HCT116 (cell line): Measurements from ENCODE around the gene CD99L2. TPM values are rescaled to one million over a fixed set of nuclear protein-coding genes. Genes with fewer than 3 reads are reported as not detected.

ENCODE experiments used
- ATAC-seq: fragments of 200-7000 bp; cut with Tn5 transposase; 2 replicates; pipeline ENCODE4 v1.9.1; 2020; ENCODE audit warnings: mild to moderate bottlenecking, moderate library complexity
- BruUV-seq: library from RNA; stranded (reverse); fragments of 400-500 nt; replicated peaks from 2 replicates; lab custom pipeline; 2021; lab: Mats Ljungman, UMichigan
- CTCF ChIA-PET: fragments of 300-600 bp; sonication (Branson Sonifier 250); formaldehyde crosslinking; loops from one replicate; lab custom pipeline; 2021; ENCODE audit warnings: antibody characterized with exemption; lab: Charles Lee
- POLR2A ChIA-PET: fragments of 300-600, 350-600 bp; sonication (Branson Sonifier 250); formaldehyde crosslinking; loops from one replicate; lab custom pipeline; 2021; ENCODE audit warnings: antibody characterized with exemption; lab: Charles Lee
- RAD21 ChIA-PET, 2 experiments: fragments of 300-600 bp; sonication (Branson Sonifier 250); formaldehyde crosslinking; loops; one replicate each; lab custom pipeline; 2023; ENCODE audit warnings: low total read pairs in 2 of 2; ENCODE audit not compliant: uncharacterized antibody in 2 of 2, unreplicated experiment in 2 of 2, low non-redundant PET in 1 of 2; lab: Charles Lee
- DNase-seq: peaks from one replicate; pipeline ENCODE4 v3.0.0-alpha.2; 2010; ENCODE audit warnings: low read depth, low spot score
- H2AFZ ChIP-seq: fragments of 200-600 bp; shearing (Covaris generic), sonication (generic); 2 replicates; pipeline ENCODE4 v1.6.1; 2017; ENCODE audit warnings: low read depth, mixed run types, mixed read lengths, antibody characterized with exemption, low read length; ENCODE audit not compliant: poor library complexity, severe bottlenecking
- H3K27ac ChIP-seq: 2 replicates; pipeline ENCODE4 v1.5.1; 2012; ENCODE audit warnings: low read depth, low read length
- H3K27me3 ChIP-seq: fragments of 200-600 bp; sonication (generic); 2 replicates; pipeline ENCODE4 v1.6.1; 2016; ENCODE audit warnings: mixed run types, low read length, mixed read lengths; ENCODE audit not compliant: insufficient read depth
- H3K36me3 ChIP-seq, 2 experiments: fragments of 200-500 bp in 1 of 2; fragments of 200-600 bp in 1 of 2; sonication (Bioruptor generic) in 1 of 2; sonication (generic) in 1 of 2; 2 replicates each; pipeline versions ENCODE4 v1.5.1 to v1.6.1; 2014 to 2016; ENCODE audit warnings: low read length in 2 of 2, inconsistent platforms in 1 of 2, mixed read lengths in 1 of 2, mixed run types in 1 of 2; ENCODE audit not compliant: insufficient read depth in 2 of 2, control insufficient read depth in 1 of 2
- H3K4me1 ChIP-seq, 2 experiments: fragments of 200-600 bp in 1 of 2; sonication (generic) in 1 of 2; 2 replicates each; pipeline versions ENCODE4 v1.5.1 to v1.6.1; 2012 to 2017; ENCODE audit warnings: low read length in 2 of 2, inconsistent platforms in 1 of 2, mild to moderate bottlenecking in 1 of 2, mixed read lengths in 1 of 2, mixed run types in 1 of 2, moderate library complexity in 1 of 2; ENCODE audit not compliant: insufficient read depth in 2 of 2, control insufficient read depth in 1 of 2
- H3K4me2 ChIP-seq: fragments of 200-600 bp; sonication (generic); 2 replicates; pipeline ENCODE4 v1.6.1; 2017; ENCODE audit warnings: mixed run types, low read length, mixed read lengths
- H3K4me3 ChIP-seq, 2 experiments: fragments of 200-600 bp in 1 of 2; sonication (generic) in 1 of 2; replicated peaks in 1 of 2; 2 replicates each; pipeline ENCODE4 v1.5.1; 2011 to 2016; ENCODE audit warnings: low read length in 2 of 2, control low read depth in 1 of 2, low read depth in 1 of 2, mild to moderate bottlenecking in 1 of 2, mixed read lengths in 1 of 2, mixed run types in 1 of 2
- H3K79me2 ChIP-seq: fragments of 200-600 bp; sonication (generic); 2 replicates; pipeline ENCODE4 v1.6.1; 2017; ENCODE audit warnings: mild to moderate bottlenecking, mixed run types, low read length, moderate library complexity, mixed read lengths; ENCODE audit not compliant: insufficient read depth
- H3K9ac ChIP-seq: fragments of 200-600 bp; sonication (generic); 2 replicates; pipeline ENCODE4 v1.6.1; 2016; ENCODE audit warnings: low read length, mixed read lengths
- H3K9me2 ChIP-seq: fragments of 200-600 bp; sonication (generic), shearing (Covaris generic); 2 replicates; pipeline ENCODE4 v1.6.1; 2017; ENCODE audit warnings: mixed run types, mild to moderate bottlenecking, moderate library complexity; ENCODE audit not compliant: insufficient read depth
- H3K9me3 ChIP-seq, 2 experiments: fragments of 200-500 bp in 1 of 2; fragments of 200-600 bp in 1 of 2; sonication (Bioruptor generic) in 1 of 2; sonication (generic) in 1 of 2; 2 replicates each; pipeline ENCODE4 v1.6.1; 2014 to 2017; ENCODE audit warnings: low read length in 2 of 2, mixed read lengths in 2 of 2, inconsistent platforms in 1 of 2, low read depth in 1 of 2, mild to moderate bottlenecking in 1 of 2, mixed run types in 1 of 2, moderate library complexity in 1 of 2; ENCODE audit not compliant: control insufficient read depth in 1 of 2, insufficient read depth in 1 of 2
- H4K20me1 ChIP-seq: fragments of 200-600 bp; sonication (generic), shearing (Covaris generic); 2 replicates; pipeline ENCODE4 v1.6.1; 2017; ENCODE audit warnings: mixed run types, mild to moderate bottlenecking, moderate library complexity; ENCODE audit not compliant: insufficient read depth
- CTCF ChIP-seq, 3 experiments: fragments of 200-600 bp in 1 of 3; sonication (generic) in 1 of 3; IDR thresholded peaks in 2 of 3; conservative IDR thresholded peaks in 1 of 3; 2 replicates each; pipeline ENCODE4 v1.5.1; 2012 to 2017; ENCODE audit warnings: low read depth in 2 of 3, low read length in 2 of 3, antibody characterized with exemption in 1 of 3, borderline replicate concordance in 1 of 3, control low read depth in 1 of 3, mild to moderate bottlenecking in 1 of 3, mixed read lengths in 1 of 3, mixed run types in 1 of 3, moderate library complexity in 1 of 3; ENCODE audit not compliant: insufficient read depth in 1 of 3
- ELF1 ChIP-seq: IDR thresholded peaks from 2 replicates; pipeline ENCODE4 v1.6.1; 2012; ENCODE audit warnings: low read depth, borderline replicate concordance
- EZH2phosphoT487 ChIP-seq: fragments of 200-600 bp; IDR thresholded peaks from 2 replicates; pipeline ENCODE4 v1.6.1; 2018; ENCODE audit warnings: antibody characterized with exemption, borderline replicate concordance
- MAX ChIP-seq: IDR thresholded peaks from 2 replicates; pipeline ENCODE4 v1.6.1; 2012
- POLR2A ChIP-seq: IDR thresholded peaks from 2 replicates; pipeline ENCODE4 v1.7.0; 2011; ENCODE audit warnings: borderline replicate concordance; ENCODE audit not compliant: insufficient read depth, insufficient read length; ENCODE audit errors: extremely low read depth
- RAD21 ChIP-seq: IDR thresholded peaks from 2 replicates; pipeline ENCODE4 v1.6.1; 2012; ENCODE audit warnings: low read depth, mild to moderate bottlenecking
- SP1 ChIP-seq: IDR thresholded peaks from 2 replicates; pipeline ENCODE4 v1.6.1; 2012; ENCODE audit warnings: low read depth
- YY1 ChIP-seq: IDR thresholded peaks from 2 replicates; pipeline ENCODE4 v1.6.1; 2011; ENCODE audit warnings: low read length, low read depth, moderate library complexity, mild to moderate bottlenecking; ENCODE audit not compliant: insufficient replicate concordance; ENCODE audit errors: extremely low read depth
- ZNF274 ChIP-seq: fragments of 200-500 bp; sonication (Bioruptor generic); IDR thresholded peaks from 2 replicates; pipeline ENCODE4 v1.6.1; 2014; ENCODE audit warnings: mild to moderate bottlenecking, low read depth, low read length, inconsistent platforms
- intact Hi-C: fragments of 100-400 bp; cut with micrococcal nuclease; formaldehyde crosslinking; loops from 2 replicates; pipeline ENCODE4 v1.10.0; 2022
- total RNA-seq: library from RNA; stranded (reverse); gene quantifications from one replicate; pipeline ENCODE4 v1.2.1, GENCODE V29; 2021; ENCODE audit not compliant: unreplicated experiment
- TF ChIP-seq, protein P1 (sequence below): IDR thresholded peaks from 2 replicates; pipeline ENCODE4 v1.6.1; 2011; ENCODE audit warnings: mild to moderate bottlenecking, low read length, moderate library complexity; ENCODE audit not compliant: insufficient replicate concordance; ENCODE audit errors: extremely low read depth

The CD99L2 gene
- total RNA-seq, 1 experiment from 2014 or later = 6.2 TPM

- no peak overlapping the region for H3K4me3 ChIP-seq
- DNase-seq (no peak), ATAC-seq (no peak)
- no TSS peak for BruUV-seq
- H3K27me3 ChIP-seq = no peaks in the 10 kb centered on the region
- H3K4me1 ChIP-seq = no peaks in the 10 kb centered on the region
- no peaks in the 10 kb centered on the region for H3K36me3 ChIP-seq
- POLR2A ChIA-PET = no interaction called here
- H2AFZ ChIP-seq = no peak overlapping the region
- RAD21 ChIA-PET = no interaction called here
- H3K9ac ChIP-seq = no peak overlapping the region
- no peak overlapping the region for H3K27ac ChIP-seq
- H3K9me2 ChIP-seq = no peaks in the 10 kb centered on the region
- no peak for TF ChIP-seq RAD21
- no peak for TF ChIP-seq ELF1
- no peak for TF ChIP-seq ZNF274
- TF ChIP-seq CTCF (IDR thresholded peaks at IDR 0.05 in 2 of 3, conservative IDR thresholded peaks at IDR 0.05 in 1 of 3; ENCODE audit: borderline replicate concordance in 1 of 3, insufficient read depth in 1 of 3, low read depth in 2 of 3, low read length in 2 of 3) = no peak
- TF ChIP-seq MAX = no peak
- no peak for TF ChIP-seq EZH2phosphoT487
- TF ChIP-seq, protein P1, sequence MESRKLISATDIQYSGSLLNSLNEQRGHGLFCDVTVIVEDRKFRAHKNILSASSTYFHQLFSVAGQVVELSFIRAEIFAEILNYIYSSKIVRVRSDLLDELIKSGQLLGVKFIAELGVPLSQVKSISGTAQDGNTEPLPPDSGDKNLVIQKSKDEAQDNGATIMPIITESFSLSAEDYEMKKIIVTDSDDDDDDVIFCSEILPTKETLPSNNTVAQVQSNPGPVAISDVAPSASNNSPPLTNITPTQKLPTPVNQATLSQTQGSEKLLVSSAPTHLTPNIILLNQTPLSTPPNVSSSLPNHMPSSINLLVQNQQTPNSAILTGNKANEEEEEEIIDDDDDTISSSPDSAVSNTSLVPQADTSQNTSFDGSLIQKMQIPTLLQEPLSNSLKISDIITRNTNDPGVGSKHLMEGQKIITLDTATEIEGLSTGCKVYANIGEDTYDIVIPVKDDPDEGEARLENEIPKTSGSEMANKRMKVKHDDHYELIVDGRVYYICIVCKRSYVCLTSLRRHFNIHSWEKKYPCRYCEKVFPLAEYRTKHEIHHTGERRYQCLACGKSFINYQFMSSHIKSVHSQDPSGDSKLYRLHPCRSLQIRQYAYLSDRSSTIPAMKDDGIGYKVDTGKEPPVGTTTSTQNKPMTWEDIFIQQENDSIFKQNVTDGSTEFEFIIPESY = no peak
- TF ChIP-seq YY1 = no peak
- TF ChIP-seq POLR2A = no peak
- no peak for TF ChIP-seq SP1
- no peak overlapping the region for H3K4me2 ChIP-seq
- intact Hi-C loops = no loop called here
- H4K20me1 ChIP-seq = no peaks in the 10 kb centered on the region
- H3K9me3 ChIP-seq = no peaks in the 10 kb centered on the region
- no peaks in the 10 kb centered on the region for H3K79me2 ChIP-seq
- CTCF ChIA-PET = interaction anchor here (2.1 kb wide), 1 partner anchor 10 kb away, joined by 7 read pairs; no protein-coding TSS in a partner anchor
Measured at GRCh38 chrX:150762258-150763165, 136.0 kb downstream of the CD99L2 start.
